ENCODE measurements around the gene XPR1. TPM values are rescaled to one million over a fixed set of nuclear protein-coding genes. Genes with fewer than 3 reads are reported as not detected.

The XPR1 gene
- total RNA-seq, 4 donors from 2014 or later: 6.8 to 23.1 (median 17.2) TPM

DNA sequence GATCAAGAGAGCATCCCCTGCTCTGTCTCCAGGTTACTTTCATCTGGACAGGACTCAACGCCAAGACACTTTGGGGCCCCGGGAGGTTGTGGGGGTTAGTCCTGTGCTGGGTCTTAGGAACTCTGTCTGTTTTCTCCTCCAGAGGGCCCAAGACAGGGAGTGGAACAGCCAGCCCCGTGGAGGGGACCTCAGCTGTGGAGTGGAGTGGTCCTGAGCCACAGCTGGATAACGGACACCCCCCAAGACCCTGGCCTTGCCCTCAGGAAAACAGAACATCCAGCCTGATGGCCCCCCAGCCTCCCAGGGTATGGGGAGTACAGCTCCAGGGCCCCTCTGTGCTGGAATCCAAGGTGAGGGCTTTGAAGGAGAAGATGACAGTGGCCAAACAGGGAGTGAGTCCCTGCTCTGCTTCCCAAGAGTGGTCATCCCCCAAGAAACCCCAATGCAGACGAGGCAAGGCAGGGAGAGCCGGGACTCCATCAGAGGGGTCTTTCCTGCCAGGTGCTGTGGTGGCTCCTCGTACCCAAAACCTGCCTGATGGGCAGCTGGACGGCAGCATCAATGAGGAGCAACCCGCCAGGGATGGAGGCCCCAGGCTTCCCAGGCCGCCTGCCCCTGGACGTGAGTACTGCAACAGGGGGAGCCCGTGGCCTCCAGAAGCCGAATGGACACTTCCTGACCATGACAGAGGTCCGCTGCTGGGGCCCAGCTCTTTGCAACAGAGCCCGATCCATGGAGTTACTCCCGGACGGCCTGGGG is 284.4 kb downstream of the XPR1 start:
- Histone ChIP-seq H3K27me3 (peaks cover 0 to 21% (median 0%) of the 10 kb centered on the region in 4 donors), H3K27ac (no peak overlapping the region), H3K9me3 (no peaks in the 10 kb centered on the region), H3K4me1 (peaks cover 10 to 35% (median 21%) of the 10 kb centered on the region in 3 donors), H3K4me3 (no peak overlapping the region), H3K36me3 (peaks cover 0 to 33% (median 0%) of the 10 kb centered on the region in 3 donors)
- TF ChIP-seq CTCF (IDR thresholded peaks at IDR 0.05): no peak
- TF ChIP-seq POLR2A (IDR thresholded peaks at IDR 0.05): no peak
- intact Hi-C loops (cut with DNase I): no loop called here
- no peak for DNase-seq
- 86 to 100% methylated on average over 1 to 9 of the region's 17 CpGs for WGBS, 2 donors

GRCh38 chr1:180916771-180917170 is 284.9 kb downstream of the XPR1 start:
- no peak overlapping the region for H3K27ac ChIP-seq
- no peak for DNase-seq
- intact Hi-C loops (cut with DNase I): no loop called here
- 50% methylated on average over 1 of the region's 10 CpGs; no CpG with 5 or more reads in 1 of the 2 donors for WGBS, 2 donors
- H3K4me1 ChIP-seq: peaks cover 4 to 30% (median 19%) of the 10 kb centered on the region in 3 donors
- H3K27me3 ChIP-seq: peaks cover 0 to 18% (median 0%) of the 10 kb centered on the region in 4 donors
- H3K9me3 ChIP-seq: no peaks in the 10 kb centered on the region
- TF ChIP-seq POLR2A (IDR thresholded peaks at IDR 0.05) (no peak), CTCF (IDR thresholded peaks at IDR 0.05) (no peak)
- H3K4me3 ChIP-seq: no peak overlapping the region
- H3K36me3 ChIP-seq: peaks cover 0 to 33% (median 0%) of the 10 kb centered on the region in 3 donors

DNA sequence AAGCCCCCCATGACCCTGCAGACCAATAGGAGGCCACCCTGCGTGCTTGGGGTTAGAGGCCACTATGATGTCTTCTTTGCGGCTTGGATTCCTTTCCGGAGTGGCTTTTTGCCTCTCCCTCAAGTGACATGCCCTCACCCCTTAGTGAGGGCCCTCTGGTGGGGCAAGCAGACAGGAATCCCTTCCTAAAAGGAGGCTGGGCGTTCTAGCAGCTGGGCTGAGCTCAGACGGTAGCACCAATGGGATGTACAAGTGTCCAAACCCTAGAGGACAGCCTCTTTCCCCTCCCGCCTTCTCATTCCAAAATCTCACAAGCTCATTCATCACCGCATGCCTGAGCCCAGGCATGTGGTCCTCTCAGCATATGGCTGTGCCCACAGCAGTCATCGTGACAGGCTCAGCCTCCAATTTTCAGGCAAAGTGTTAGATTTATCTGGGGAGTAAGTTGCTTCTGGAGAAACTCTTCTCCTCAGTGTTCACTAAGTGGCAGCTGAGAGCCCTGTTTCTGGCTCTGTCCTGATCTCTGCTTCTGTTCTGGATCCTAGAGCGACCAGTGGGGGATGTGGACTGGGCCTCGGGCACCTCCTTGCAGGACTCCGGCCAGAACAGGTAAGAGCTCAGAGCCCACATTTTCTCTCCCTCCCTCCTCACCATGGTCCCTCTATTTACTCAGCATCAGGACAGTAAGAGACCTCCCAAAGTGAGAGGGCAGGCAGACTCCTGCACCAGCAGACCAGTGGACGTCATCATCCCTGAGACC is 285.7 kb downstream of the XPR1 start:
- DNase-seq: no peak
- Histone ChIP-seq H3K27ac (no peak overlapping the region), H3K9me3 (no peaks in the 10 kb centered on the region), H3K27me3 (peaks cover 0 to 11% (median 0%) of the 10 kb centered on the region in 4 donors), H3K4me1 (peaks cover 0 to 23% (median 12%) of the 10 kb centered on the region in 3 donors), H3K4me3 (no peak overlapping the region), H3K36me3 (peaks cover 0 to 33% (median 0%) of the 10 kb centered on the region in 3 donors)
- no peak for TF ChIP-seq POLR2A (IDR thresholded peaks at IDR 0.05)
- WGBS, 2 donors: 55 to 73% methylated on average over 7 to 8 of the region's 12 CpGs
- intact Hi-C loops (cut with DNase I): no loop called here

GRCh38 chr1:180918519-180918918 is 286.7 kb downstream of the XPR1 start:
- intact Hi-C loops (cut with DNase I): no loop called here
- Histone ChIP-seq H3K27ac (no peak overlapping the region), H3K4me3 (no peak overlapping the region), H3K27me3 (peaks cover 0 to under 1% (median 0%) of the 10 kb centered on the region in 4 donors), H3K36me3 (peaks cover 0 to 33% (median 0%) of the 10 kb centered on the region in 3 donors), H3K9me3 (no peaks in the 10 kb centered on the region), H3K4me1 (peaks cover 4 to 20% (median 4%) of the 10 kb centered on the region in 3 donors)
- WGBS, 2 donors: 65 to 90% methylated on average over 6 to 8 of the region's 10 CpGs
- DNase-seq: no peak
- no peak for TF ChIP-seq POLR2A (IDR thresholded peaks at IDR 0.05)
- no peak for TF ChIP-seq CTCF (IDR thresholded peaks at IDR 0.05)

DNA sequence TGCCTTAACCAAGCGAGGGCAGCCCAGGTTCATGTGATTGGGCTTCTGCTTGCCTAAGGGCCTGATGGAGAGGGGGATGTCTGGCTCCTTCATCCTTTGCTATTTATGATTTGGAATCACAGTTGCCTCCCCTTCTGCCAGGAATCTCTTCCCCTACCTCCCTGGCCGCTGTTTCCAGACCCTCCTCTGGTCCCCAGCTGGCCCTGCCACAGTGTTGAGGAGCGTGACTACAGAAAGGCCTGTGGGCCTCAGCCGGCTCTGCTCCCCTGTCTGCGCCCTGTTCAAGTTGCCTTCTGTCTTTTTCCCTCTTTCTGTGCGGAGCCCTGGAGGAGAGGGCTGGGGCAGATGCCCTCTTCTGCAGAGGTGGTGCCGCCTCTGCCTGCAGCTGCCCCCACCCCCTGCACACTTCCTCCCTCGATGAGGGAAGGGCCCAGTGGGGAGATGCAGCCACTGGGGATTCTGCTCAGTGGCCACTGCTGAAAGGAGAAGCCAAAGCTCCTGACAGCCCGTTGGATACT is 287.4 kb downstream of the XPR1 start:
- H3K27me3 ChIP-seq: no peaks in the 10 kb centered on the region
- 87% methylated on average over 6 of the region's 9 CpGs; no CpG with 5 or more reads in 1 of the 2 donors for WGBS, 2 donors
- intact Hi-C loops (cut with DNase I): no loop called here
- TF ChIP-seq CTCF (IDR thresholded peaks at IDR 0.05) (no peak), POLR2A (IDR thresholded peaks at IDR 0.05) (no peak)
- H3K27ac ChIP-seq: no peak overlapping the region
- no peak for DNase-seq
- H3K36me3 ChIP-seq: peaks cover 0 to 33% (median 0%) of the 10 kb centered on the region in 3 donors
- peaks cover 0 to 17% (median 7%) of the 10 kb centered on the region in 3 donors for H3K4me1 ChIP-seq
- H3K4me3 ChIP-seq: no peak overlapping the region
- no peaks in the 10 kb centered on the region for H3K9me3 ChIP-seq
